ENCODE results near the gene CARHSP1. TPM values are rescaled to one million over a fixed set of nuclear protein-coding genes. Genes with fewer than 3 reads are reported as not detected.

Gene CARHSP1
- total and polyA plus RNA-seq, 2 of the 8 experiments (the other 6 are each of a cell fraction or from before 2014, with no cell fraction given) = 292 to 300 TPM

- Histone ChIP-seq H3K4me3 (ENCODE audit: extremely low read depth in 1 of 4, insufficient read depth in 2 of 4, low read depth in 3 of 4, low read length in 4 of 4) (no peak overlapping the region), H3K9ac (replicated peaks in 1 of 4; ENCODE audit: extremely low read depth in 1 of 4, low read depth in 3 of 4, low read length in 3 of 4) (peak overlapping the region in 1 of 4 experiments; percentile 15; a peak in 1 of 7 replicates), H2BK120ac (replicated peaks; ENCODE audit: low read depth, low read length) (no peak overlapping the region), H4K8ac (ENCODE audit: extremely low read depth, insufficient read depth, low read length) (no peak overlapping the region), H3K36me3 (ENCODE audit: control insufficient read depth in 2 of 4, insufficient read depth in 4 of 4, low read length in 3 of 4) (peaks cover 5 to 66% (median 20%) of the 10 kb centered on the region in 4 experiments; a peak in 7 of 8 replicates), H3K79me2 (ENCODE audit: control insufficient read depth in 1 of 2, insufficient read depth in 2 of 2, low read length in 2 of 2) (peaks cover 0 to 11% of the 10 kb centered on the region in 2 experiments; a peak in 2 of 4 replicates), H3K4me1 (replicated peaks in 1 of 4; ENCODE audit: control insufficient read depth in 3 of 4, insufficient read depth in 4 of 4, low read length in 3 of 4) (peaks cover 0 to 19% (median 9%) of the 10 kb centered on the region in 4 experiments; a peak in 6 of 7 replicates), H3K18ac (ENCODE audit: extremely low read depth, low read length) (no peak overlapping the region), H3K4me2 (ENCODE audit: insufficient read depth in 1 of 2, low read depth in 2 of 2, low read length in 2 of 2) (no peak overlapping the region), H3K56ac (replicated peaks; ENCODE audit: insufficient read length, low read depth, low read length) (no peak overlapping the region), H2BK5ac (ENCODE audit: low read depth, low read length) (0 out of 2 replicates have a peak overlapping the region, but pooled peaks have one; percentile 30), H2AK5ac (ENCODE audit: low read depth, low read length) (0 out of 2 replicates have a peak overlapping the region, but pooled peaks have one; percentile 32), H3K23ac (ENCODE audit: insufficient read length) (no peak overlapping the region), H4K20me1 (replicated peaks in 1 of 2; ENCODE audit: control insufficient read depth in 1 of 2, insufficient read depth in 2 of 2, low read length in 2 of 2) (peaks cover 16 to 22% of the 10 kb centered on the region in 2 experiments), H4K91ac (replicated peaks; ENCODE audit: insufficient read length, low read length) (no peak overlapping the region), H2BK12ac (ENCODE audit: low read depth, low read length) (no peak overlapping the region), H3K27me3 (replicated peaks in 1 of 4; ENCODE audit: control insufficient read depth in 3 of 4, extremely low read depth in 1 of 4, insufficient read depth in 3 of 4, low read length in 3 of 4) (no peaks in the 10 kb centered on the region), H3K79me1 (ENCODE audit: low read depth, low read length) (peaks cover 7% of the 10 kb centered on the region), H4K5ac (ENCODE audit: insufficient read length, low read depth, low read length) (no peak overlapping the region), H2AFZ (ENCODE audit: low read length) (no peak overlapping the region), H3K23me2 (ENCODE audit: low read depth, low read length) (no peaks in the 10 kb centered on the region), H2BK20ac (ENCODE audit: low read length) (no peak overlapping the region), H2BK15ac (ENCODE audit: low read length) (no peak overlapping the region), H3K14ac (ENCODE audit: insufficient read length) (no peak overlapping the region), H3K27ac (ENCODE audit: low read depth, low read length) (no peak overlapping the region), H3K4ac (replicated peaks; ENCODE audit: insufficient read length, low read depth, low read length) (no peak overlapping the region), H3K9me3 (ENCODE audit: insufficient read depth in 2 of 2, low read depth in 1 of 2, low read length in 1 of 2) (no peaks in the 10 kb centered on the region)
- WGBS, 2 experiments (ENCODE audit: extremely low coverage in 1 of 2, insufficient coverage in 1 of 2, insufficient read length in 1 of 2, insufficient replicate concordance in 2 of 2, low coverage in 1 of 2, low lambda C conversion rate in 2 of 2, missing lambda C conversion rate in 1 of 2) = 85% methylated on average over 19 of the region's 19 CpGs; no CpG with 5 or more reads in 1 of the 2 experiments
- DNase-seq (ENCODE audit: low read depth in 1 of 2, low spot score in 2 of 2) = no peak
- no peak for FAIRE-seq
- ChIA-PET CTCF (ENCODE audit: partially characterized antibody) (interaction anchor here (0.9 to 8.8 kb wide), 5 partner anchors 11 to 35 kb away, joined by 3 to 90 read pairs (median 4); partner anchors contain the start of gene CARHSP1), POLR2A (ENCODE audit: partially characterized antibody) (interaction anchor here (1.0 to 24.4 kb wide), 5 partner anchors 11 to 31 kb away, joined by 4 to 456 read pairs (median 7); partner anchors contain the start of genes CARHSP1 and LITAFD)
- TF ChIP-seq RNF2 (IDR thresholded peaks at IDR 0.05; ENCODE audit: borderline replicate concordance, low read depth, low read length, missing control alignments, poor library complexity, severe bottlenecking) (no peak), YY1 (IDR thresholded peaks at IDR 0.05; ENCODE audit: low read depth, low read length) (no peak), ATF3 (IDR thresholded peaks at IDR 0.05; ENCODE audit: insufficient read depth, low read depth, low read length) (no peak), USF2 (IDR thresholded peaks at IDR 0.05; ENCODE audit: low read length) (no peak), EZH2 (IDR thresholded peaks at IDR 0.05; ENCODE audit: low read depth, low read length, severe bottlenecking) (no peak), SIN3A (conservative IDR thresholded peaks at IDR 0.05 in 1 of 2, IDR thresholded peaks at IDR 0.05 in 1 of 2; ENCODE audit: low read depth in 1 of 2, low read length in 2 of 2) (no peak), SIRT6 (IDR thresholded peaks at IDR 0.05; ENCODE audit: low read length) (peak; percentile 52), RAD21 (IDR thresholded peaks at IDR 0.05 in 1 of 2, conservative IDR thresholded peaks at IDR 0.05 in 1 of 2; ENCODE audit: low read depth in 2 of 2, low read length in 2 of 2) (no peak), PHF8 (conservative IDR thresholded peaks at IDR 0.05; ENCODE audit: low read depth, low read length) (no peak)
Measured at GRCh38 chr16:8849411-8850011, 19.3 kb downstream of the CARHSP1 start.
